ENCODE results near the gene LSS. TPM values are rescaled to one million over a fixed set of nuclear protein-coding genes. Genes with fewer than 3 reads are reported as not detected.

Gene LSS
- polyA plus RNA-seq, 1 donor (not counting 4 experiments of a cell fraction or from before 2014, with no cell fraction given), result 105 TPM

- no peaks in the 10 kb centered on the region for H3K9me1 ChIP-seq (ENCODE audit: control insufficient read depth, extremely low read depth, insufficient read depth, low read length)
- no peaks in the 10 kb centered on the region for H4K20me1 ChIP-seq (ENCODE audit: control insufficient read depth, extremely low read depth, insufficient read depth, low read length)
- no peak overlapping the region for H3K4me2 ChIP-seq (ENCODE audit: control insufficient read depth, extremely low read depth, insufficient read depth, low read depth, low read length)
- FAIRE-seq, result no peak
- dilution Hi-C loops (cut with MboI; ENCODE audit: extremely low pct_ligation_motif_present, low sequenced_read_pairs), result no loop called here
- no peaks in the 10 kb centered on the region for H3K27me3 ChIP-seq (ENCODE audit: control insufficient read depth, extremely low read depth, insufficient read depth, low read length)
- no peaks in the 10 kb centered on the region for H3K4me1 ChIP-seq (ENCODE audit: control insufficient read depth, extremely low read depth, insufficient read depth, low read length)
- no peak overlapping the region for H3K27ac ChIP-seq (ENCODE audit: control insufficient read depth, insufficient read depth, low read length)
- TF ChIP-seq, protein P1, sequence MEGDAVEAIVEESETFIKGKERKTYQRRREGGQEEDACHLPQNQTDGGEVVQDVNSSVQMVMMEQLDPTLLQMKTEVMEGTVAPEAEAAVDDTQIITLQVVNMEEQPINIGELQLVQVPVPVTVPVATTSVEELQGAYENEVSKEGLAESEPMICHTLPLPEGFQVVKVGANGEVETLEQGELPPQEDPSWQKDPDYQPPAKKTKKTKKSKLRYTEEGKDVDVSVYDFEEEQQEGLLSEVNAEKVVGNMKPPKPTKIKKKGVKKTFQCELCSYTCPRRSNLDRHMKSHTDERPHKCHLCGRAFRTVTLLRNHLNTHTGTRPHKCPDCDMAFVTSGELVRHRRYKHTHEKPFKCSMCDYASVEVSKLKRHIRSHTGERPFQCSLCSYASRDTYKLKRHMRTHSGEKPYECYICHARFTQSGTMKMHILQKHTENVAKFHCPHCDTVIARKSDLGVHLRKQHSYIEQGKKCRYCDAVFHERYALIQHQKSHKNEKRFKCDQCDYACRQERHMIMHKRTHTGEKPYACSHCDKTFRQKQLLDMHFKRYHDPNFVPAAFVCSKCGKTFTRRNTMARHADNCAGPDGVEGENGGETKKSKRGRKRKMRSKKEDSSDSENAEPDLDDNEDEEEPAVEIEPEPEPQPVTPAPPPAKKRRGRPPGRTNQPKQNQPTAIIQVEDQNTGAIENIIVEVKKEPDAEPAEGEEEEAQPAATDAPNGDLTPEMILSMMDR (optimal IDR thresholded peaks at IDR 0.05 in 1 of 3, IDR thresholded peaks at IDR 0.05 in 1 of 3, conservative IDR thresholded peaks at IDR 0.05 in 1 of 3; ENCODE audit: extremely low read depth in 1 of 3, insufficient read depth in 2 of 3, low read length in 3 of 3), result no peak
- no peak for TF ChIP-seq EZH2 (IDR thresholded peaks at IDR 0.05; ENCODE audit: low read length)
- no peaks in the 10 kb centered on the region for H3K9me3 ChIP-seq (ENCODE audit: control insufficient read depth, low read depth, low read length)
- H3K4me3 ChIP-seq (ENCODE audit: control insufficient read depth in 2 of 3, extremely low read depth in 1 of 3, insufficient read depth in 2 of 3, low read depth in 1 of 3, low read length in 3 of 3), result no peak overlapping the region
- no peak for DNase-seq (ENCODE audit: low read depth, low spot score)
- H3K36me3 ChIP-seq (ENCODE audit: control insufficient read depth in 2 of 2, extremely low read depth in 1 of 2, insufficient read depth in 2 of 2, low read length in 2 of 2), result peaks cover 42 to 45% of the 10 kb centered on the region in 2 experiments
- no peak overlapping the region for H2AFZ ChIP-seq (ENCODE audit: control insufficient read depth, low read length)
- no peaks in the 10 kb centered on the region for H3K79me2 ChIP-seq (ENCODE audit: control insufficient read depth, insufficient read depth, low read length)
- H3K9ac ChIP-seq (ENCODE audit: control insufficient read depth, extremely low read depth, insufficient read depth, low read length), result no peak overlapping the region
Observed at GRCh38 chr21:46273341-46273740, 44.8 kb upstream of the LSS start.

GRCh38 chr21:46269466-46269865 lies 40.9 kb upstream of the LSS start:
- Histone ChIP-seq H3K4me3 (ENCODE audit: control insufficient read depth in 2 of 3, extremely low read depth in 1 of 3, insufficient read depth in 2 of 3, low read depth in 1 of 3, low read length in 3 of 3) (no peak overlapping the region), H3K4me1 (ENCODE audit: control insufficient read depth, extremely low read depth, insufficient read depth, low read length) (no peaks in the 10 kb centered on the region), H3K9me3 (ENCODE audit: control insufficient read depth, low read depth, low read length) (no peaks in the 10 kb centered on the region), H3K36me3 (ENCODE audit: control insufficient read depth in 2 of 2, extremely low read depth in 1 of 2, insufficient read depth in 2 of 2, low read length in 2 of 2) (peaks cover 48 to 58% of the 10 kb centered on the region in 2 experiments), H3K9me1 (ENCODE audit: control insufficient read depth, extremely low read depth, insufficient read depth, low read length) (no peaks in the 10 kb centered on the region), H3K27me3 (ENCODE audit: control insufficient read depth, extremely low read depth, insufficient read depth, low read length) (no peaks in the 10 kb centered on the region), H3K9ac (ENCODE audit: control insufficient read depth, extremely low read depth, insufficient read depth, low read length) (no peak overlapping the region), H4K20me1 (ENCODE audit: control insufficient read depth, extremely low read depth, insufficient read depth, low read length) (peaks cover 5% of the 10 kb centered on the region), H3K79me2 (ENCODE audit: control insufficient read depth, insufficient read depth, low read length) (no peaks in the 10 kb centered on the region), H2AFZ (ENCODE audit: control insufficient read depth, low read length) (no peak overlapping the region), H3K4me2 (ENCODE audit: control insufficient read depth, extremely low read depth, insufficient read depth, low read depth, low read length) (no peak overlapping the region), H3K27ac (ENCODE audit: control insufficient read depth, insufficient read depth, low read length) (no peak overlapping the region)
- no peak for FAIRE-seq
- DNase-seq (ENCODE audit: low read depth, low spot score), result no peak
- TF ChIP-seq, protein P1 (optimal IDR thresholded peaks at IDR 0.05 in 1 of 3, IDR thresholded peaks at IDR 0.05 in 1 of 3, conservative IDR thresholded peaks at IDR 0.05 in 1 of 3; ENCODE audit: extremely low read depth in 1 of 3, insufficient read depth in 2 of 3, low read length in 3 of 3), result no peak
- no peak for TF ChIP-seq EZH2 (IDR thresholded peaks at IDR 0.05; ENCODE audit: low read length)
- dilution Hi-C loops (cut with MboI; ENCODE audit: extremely low pct_ligation_motif_present, low sequenced_read_pairs), result no loop called here
